Activated CD4-positive, CD25-positive, alpha-beta regulatory T cell treated with anti-CD3 and anti-CD28 coated beads, Interleukin-2, amount 50 U/mL, for 16 hours (primary cell): Measurements from ENCODE around the gene SMNDC1.
"Not testable (repeated sequence)": the region's sequence is repeated elsewhere in the genome, so short reads cannot be mapped to it uniquely, and the experiment has no call there.

Experiments used
- DNase-seq: peaks from one replicate; pipeline ENCODE4 v3.0.0-alpha.2; 2020; ENCODE audit warnings: low read depth, low spot score

Gene SMNDC1

DNA sequence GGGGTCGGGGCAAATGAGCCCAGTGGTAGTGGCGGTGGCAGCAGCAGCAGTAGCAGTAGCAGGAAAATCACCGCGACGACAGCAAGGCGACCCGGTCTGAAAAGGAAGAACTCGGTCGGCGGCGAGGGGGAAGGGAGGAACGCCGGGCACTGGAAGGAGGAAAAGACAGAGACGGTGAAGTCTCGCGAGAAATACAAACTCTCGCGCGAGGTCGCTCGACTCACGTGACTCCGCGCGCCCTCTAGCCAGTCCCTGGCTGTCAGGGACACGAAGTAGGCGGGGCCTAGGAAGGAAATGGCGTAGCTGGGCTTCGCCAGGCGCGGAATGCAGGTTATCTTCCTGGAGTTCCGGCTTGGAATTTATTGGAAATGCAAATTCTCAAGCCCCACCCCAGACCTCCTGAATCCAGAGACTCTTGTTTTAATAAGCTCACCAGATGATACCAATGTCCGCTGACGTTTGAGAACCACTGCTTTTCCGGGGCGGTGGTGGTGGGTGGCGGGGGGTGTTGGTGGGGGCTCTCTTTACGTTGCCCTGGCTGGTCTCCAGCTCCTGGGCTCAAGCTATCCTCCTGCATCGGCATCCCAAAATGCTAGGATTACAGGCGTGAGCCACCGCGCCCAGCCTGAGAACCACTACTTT is at the start of gene SMNDC1:
Gene SMNDC1, minus strand, starts transcription at position 141 of the 642 bp plus-strand sequence. CDS start 1,333 bp downstream, outside the sequence.
- peak; percentile 89 for DNase-seq

DNA sequence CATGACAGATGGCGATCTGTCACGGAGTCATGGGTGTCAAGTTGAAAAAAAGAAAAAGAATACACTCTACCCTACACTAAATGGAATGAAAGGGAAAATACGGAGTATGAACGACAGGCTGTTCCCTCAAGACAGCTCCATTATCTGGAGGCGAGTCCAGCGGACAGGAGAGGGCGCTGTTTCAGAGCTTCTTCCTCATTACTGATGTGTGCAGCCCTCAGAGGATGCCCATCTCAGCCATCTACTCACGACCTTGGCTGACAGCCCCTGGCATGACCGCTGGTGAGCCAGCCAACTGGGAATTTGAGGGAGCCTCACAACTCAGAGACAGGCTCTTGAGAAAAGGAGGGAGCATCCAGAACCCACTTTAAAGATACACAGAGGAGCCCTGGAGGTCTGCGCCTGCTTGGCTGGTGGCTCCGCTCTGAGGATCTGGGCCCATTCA is 49.6 kb upstream of the SMNDC1 start:
- DNase-seq: peak; percentile 68

DNA sequence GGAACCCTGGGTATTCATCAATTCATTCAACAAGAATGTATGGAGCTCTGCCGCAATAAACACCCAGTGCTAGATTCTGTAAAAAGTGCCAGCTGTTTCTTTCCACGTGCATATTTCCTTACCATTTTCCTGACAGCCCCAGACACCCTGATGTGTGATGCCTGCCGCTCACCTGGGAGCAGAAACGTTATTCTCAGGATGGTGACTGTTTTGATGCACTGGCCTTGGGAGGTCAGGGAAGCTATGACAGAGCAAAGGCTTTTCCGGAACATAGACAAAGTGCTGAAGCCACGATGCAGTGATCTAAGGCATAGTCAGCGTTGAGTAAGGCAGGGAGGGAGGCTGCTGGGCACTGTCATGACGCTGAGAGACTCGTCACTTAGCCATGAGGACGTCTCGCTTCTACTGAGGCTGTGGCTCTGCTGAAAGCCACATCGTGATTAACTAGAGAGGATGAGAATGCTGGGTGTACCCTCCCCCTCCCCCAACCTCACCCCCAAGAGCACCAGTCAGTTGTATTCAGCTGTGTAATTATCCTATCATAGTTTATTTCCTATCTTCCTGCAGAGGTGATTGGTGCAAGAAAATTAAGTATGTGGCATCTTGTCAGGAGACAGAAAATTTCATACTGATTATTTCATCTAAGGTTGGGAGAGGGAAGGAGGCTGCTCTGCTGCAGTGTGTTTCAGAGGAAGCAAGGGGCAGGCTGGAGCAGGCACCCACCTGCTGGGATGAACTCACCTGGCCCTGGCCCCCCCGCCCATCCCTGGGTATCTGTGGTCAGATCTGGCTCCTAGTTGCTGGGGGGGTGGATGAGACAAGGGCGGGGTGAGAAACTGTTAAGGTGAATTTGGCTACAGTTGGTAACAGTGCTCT is 48.8 kb upstream of the SMNDC1 start:
- DNase-seq: no peak

DNA sequence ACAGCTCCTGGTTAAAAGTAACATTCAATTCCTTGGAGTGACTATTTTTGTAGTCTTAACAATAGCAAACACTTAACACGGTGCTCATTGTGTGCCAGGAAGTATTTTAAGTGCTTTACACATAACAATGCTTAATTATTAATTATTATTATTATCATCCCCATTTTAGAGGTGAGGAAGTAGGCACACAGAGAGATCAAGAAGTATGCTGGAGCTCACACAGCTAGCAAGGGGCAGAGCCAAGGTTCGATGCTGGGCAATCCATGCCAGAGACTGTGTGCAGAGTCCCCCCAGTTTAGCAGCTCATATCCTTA is 48.2 kb upstream of the SMNDC1 start:
- DNase-seq: no peak

DNA sequence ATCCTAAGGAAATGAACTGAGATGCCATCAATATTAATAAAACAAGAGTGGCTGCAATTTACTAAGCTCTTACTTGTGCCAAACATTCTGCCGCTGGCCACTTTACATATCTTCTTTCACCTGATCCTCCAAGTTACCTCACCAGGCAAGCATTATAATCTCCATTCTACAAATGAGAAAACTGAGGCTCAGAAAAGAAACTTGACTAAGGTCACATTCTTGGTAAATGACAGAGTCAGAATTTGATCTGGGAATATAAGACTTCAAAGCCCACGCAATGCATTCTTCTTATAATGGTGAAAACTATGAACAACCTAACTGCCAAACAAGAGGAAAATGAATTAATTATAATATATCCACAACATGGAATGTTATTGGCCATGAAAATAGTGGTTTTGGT is 46.1 kb upstream of the SMNDC1 start:
- DNase-seq: no peak

DNA sequence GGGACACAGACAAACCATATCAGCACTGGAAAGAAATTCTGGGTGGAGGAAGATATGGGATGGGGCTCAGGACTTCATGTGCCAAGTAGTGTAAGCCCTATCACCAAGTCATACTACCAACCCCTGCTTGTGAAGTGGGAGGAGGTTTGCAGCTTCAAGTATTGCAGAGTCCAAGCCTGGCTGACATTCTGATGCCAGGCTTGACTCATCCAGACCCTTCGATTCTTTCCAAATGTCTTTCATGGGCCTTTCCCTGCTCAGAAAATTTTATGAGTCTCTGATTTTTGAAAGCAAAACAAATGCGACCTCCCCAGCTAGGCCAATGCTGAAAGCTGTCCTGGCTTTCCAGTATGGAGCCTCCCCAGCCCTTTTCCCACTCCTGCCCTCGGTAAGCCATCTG is 45.1 kb upstream of the SMNDC1 start:
- DNase-seq: no peak

DNA sequence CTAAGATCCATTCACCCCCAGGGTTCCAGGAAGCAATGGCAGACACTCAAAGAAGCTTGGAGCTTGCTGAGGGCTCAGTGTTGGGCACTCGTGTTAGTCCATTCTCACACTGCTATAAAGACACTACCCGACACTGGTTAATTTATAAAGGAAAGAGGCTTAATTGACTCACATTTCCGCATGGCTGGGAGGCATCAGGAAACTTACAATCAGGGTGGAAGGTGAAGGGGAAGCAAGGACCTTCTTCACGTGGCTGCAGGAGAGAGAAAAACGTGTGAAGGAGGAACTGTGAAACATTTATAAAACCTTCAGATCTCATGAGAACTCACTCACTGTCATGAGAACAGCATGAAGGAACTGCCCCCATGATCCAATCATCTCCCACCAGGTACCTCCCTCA is 44.7 kb upstream of the SMNDC1 start:
- DNase-seq: no peak

DNA sequence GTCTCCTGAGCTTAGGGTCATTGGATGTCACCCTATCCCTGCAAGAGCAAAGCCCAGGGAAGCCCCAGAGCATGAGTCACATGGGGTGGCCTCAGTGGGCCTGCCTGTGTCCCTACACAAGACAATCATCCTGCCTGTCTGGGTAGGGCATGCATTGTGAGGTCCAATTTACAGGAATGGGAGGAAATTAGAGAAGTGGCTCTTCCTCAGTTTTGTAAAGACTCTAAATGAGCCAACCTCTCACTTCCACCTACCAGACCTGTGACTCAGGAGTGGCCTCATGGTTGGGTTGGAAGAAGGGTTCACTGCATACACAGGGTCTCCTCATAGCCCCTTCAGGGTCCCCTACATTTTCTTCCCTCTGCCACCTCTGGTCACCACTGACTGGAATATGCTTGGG is 43.6 kb upstream of the SMNDC1 start:
- no peak for DNase-seq

DNA sequence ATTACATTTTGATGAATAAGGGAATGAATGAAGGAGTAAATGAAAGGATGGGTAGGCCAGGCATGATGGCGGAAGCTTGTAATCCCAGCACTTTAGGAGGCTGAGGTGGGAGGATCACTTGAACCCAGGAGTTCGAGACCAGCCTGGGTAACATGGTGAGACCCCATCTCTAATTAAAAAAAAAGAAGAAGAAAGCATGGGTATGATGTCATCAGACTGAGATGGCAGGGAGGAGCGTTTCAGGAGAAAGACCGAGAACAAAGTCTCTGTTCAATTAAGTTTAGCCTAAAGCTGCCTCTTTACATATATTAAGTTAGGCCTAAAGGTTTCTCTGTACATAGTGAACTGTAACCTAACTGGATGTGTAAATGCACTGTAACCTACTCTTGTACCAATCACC is 42.2 kb upstream of the SMNDC1 start:
- no peak for DNase-seq

DNA sequence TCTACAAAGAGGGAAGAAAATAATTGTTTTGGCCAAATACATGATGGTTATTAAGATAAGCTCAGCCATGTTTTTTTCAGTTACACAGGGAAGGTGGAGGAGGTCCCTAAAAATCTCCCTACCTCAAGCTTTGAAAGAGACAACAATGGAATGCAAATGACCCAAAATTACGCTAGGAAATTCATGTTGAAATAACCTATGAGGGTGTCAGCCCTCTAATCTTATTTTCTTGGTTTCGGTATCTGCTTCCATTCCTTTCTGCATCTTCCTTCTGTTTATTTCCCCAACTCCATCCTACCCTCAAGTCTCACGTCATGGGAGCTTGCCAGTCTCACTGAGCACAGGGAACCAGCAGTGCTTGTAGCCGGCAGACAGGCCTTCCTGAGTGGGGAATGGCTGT is 40.6 kb upstream of the SMNDC1 start:
- no peak for DNase-seq

DNA sequence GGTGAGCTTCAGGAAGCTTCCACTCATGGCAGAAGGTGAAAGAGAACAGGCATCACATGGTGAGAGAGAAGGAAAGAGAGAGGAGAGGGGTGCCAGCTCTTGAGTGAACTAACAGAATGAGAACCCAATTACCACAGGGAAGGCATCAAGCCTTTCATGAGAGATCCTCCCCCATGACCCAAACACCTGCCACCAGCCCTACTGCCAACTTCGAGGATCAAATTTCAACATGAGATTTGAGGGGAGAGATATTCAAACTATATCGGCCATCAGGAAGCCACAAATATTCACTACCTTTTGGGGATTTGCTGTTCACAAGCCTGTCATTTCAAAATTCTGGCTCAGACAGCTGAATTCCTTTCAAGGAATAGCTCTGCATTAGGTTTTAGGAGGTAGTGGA is 39.9 kb upstream of the SMNDC1 start:
- DNase-seq: no peak

DNA sequence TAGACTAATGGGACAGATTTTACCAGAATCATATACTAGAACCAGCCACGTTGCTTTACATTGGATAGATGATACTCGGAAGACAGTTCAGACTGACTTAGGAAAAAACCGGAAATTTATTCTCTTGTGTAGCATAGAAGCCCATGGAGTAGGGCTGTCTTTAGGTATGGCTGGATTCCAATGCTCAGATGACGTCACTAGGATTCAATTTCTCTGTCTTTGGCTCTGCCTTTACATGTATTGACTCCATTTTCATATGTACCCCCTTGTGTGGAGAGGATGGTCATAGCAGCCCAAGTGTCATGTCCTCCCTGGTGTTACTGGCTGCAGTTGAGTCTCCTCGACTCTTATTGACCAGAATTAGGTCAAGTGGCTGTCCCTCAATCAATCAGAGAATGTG is 39.2 kb upstream of the SMNDC1 start:
- no peak for DNase-seq

DNA sequence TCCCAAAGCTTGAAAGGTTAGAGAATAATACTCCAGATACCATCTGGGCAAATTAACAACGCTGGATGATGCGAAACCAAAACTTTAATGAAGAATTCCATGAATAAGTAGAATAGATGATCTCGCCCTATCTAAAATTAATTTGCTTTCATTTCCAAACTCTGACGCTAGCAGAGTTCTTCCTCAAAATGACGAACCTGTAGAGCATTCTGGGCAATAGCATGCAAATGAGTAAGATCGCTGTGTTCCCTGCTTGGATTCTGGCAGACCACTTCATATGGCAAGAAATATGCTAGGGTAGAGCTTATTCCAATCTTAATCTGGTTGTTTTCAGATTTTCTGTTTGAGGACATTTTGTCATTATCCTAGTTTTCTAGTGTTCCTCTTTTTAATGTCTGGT is 36.1 kb upstream of the SMNDC1 start:
- no peak for DNase-seq

DNA sequence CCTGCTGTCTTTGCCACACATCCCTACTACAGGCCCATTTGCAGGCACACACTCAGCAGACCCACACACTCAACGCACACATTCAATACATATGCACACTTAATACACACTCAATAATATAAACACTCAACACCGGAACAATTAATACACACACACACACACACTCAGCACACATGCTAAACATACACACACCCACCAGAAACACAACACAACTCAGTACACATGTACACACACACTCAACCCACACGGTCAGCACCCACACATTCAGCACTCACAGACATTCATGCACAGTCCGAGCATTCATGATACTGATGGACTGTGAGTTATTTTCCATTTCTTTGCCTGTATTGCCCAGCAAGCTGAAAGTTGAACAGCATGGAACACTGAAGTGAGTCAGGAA is 35.4 kb upstream of the SMNDC1 start:
- no peak for DNase-seq

DNA sequence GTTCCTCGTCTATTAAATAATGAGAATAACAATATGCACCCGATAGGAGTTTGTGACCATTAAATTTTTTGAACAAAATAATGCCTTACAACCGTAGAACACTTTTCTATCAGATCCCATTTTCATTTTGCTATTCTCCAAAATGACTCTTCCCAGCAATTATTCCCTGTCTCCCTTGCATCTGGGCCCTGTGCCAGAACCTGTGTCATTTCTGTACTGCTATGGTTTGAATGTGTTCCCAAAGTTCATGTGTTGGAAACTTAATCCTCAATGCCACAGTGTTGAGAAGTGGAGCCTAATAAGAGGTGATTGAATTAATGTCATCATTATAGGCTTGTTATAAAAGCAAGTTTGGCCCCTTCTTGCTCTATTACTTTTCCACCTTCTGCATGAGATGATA is 33.2 kb upstream of the SMNDC1 start:
- DNase-seq: no peak

DNA sequence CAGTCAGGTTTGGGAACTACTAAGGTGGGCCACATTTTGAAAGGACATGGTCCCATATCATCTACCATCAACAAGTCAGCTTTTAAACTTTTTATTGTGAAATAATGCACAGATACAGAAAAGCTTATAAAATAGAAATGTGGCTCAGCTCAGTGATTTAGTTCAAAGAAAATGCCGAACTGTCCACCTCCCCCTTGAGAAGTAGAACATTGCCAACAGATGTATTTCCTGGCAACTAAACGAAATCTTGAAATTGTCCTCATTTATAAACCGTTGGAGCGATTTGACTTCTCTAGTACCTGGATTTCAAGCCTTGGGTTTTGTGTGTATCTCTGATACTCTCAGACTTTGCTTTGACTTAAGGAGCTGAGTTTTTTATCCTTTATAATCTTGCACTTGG is 32.7 kb upstream of the SMNDC1 start:
- DNase-seq: no peak

DNA sequence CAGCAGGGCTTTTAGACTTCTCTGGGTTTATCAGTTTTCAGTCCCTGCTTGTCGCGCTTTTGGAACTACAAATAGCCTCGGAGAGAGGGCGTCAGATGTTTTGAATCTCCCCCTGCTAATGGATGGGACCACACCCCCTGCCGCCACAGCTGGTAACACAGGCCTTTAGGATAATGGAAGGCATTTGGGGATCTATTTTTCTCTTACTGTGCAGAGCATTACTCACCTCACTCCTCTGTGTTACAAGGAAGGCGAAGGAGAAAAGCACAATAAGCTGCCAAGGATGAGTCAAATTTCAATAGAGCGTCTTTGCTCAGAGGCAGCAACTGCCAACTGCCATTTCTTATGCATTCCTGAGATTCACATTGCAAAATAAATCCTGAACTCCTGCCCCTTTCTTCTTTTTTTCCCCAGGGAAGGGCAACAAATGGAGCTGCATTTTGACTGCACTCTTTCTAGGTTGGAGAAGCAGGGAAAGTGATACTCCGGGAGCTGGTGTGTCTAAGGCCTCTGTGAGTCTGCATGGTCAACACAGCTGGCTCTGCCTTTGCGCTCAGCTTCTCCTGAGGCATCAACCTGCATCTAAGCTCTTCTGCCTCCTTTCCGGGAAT is 31.5 kb upstream of the SMNDC1 start:
- no peak for DNase-seq

DNA sequence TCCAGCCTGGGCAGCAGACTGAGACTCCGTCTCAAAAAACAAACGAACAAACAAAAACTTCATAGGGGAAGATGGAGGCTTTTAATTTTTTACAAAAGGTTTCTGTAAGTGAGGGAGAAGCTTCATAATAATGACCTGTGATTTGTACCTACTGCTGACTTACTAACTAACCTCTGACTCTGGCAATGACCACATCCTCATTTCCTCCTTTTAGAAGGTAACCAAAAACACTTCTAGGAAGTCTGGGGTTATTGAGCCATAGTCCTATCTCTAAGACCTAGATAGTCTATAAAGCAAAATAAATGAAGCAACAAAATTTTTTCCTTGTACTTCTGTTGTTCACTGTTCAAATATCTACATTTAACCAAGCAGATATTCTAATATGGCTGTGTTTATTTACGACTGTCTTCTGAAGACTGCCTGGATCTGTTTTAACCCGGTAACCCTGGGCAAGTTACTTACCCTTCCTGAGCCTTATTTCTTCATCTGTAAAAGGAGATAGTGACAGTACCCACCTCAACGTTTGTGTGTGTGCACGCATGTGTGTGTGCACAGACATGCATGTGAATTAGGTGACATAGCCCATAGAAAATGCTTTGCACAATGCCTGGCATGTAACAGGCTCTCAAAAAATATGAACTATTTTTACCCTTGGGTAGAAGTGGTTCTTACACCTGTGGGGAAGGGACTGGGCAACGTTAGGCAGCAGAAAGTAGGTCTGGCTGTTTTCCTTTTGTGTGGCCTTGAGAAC is 30.8 kb upstream of the SMNDC1 start:
- DNase-seq: no peak

DNA sequence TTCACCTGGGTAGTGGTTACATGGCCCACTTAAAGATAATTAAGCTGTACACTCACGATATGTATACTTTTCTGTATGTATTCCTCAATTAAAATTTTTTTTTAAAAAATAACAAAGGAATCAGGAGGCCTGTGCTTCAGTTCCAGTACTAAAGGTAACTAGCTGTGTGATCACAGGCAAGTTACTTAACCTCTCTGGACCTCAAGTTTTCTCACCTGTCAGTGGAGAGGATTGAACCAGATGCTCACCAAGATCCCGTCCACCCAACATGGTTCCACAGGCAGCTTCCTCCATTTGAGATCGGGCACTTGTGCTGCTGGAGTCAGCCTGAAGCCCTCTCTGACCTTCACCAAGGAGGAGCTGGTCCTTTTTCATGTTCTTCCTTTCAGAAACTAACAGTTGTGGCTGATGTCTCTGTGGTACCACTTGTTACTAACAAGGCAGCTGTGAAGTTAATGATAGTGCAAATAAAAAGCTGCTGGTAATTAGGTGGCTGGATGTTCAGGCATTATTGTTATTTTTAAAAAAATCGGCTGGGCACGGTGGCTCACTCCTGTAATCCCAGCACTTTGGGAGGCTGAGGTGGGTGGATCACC is 29.4 kb upstream of the SMNDC1 start:
- DNase-seq: no peak

DNA sequence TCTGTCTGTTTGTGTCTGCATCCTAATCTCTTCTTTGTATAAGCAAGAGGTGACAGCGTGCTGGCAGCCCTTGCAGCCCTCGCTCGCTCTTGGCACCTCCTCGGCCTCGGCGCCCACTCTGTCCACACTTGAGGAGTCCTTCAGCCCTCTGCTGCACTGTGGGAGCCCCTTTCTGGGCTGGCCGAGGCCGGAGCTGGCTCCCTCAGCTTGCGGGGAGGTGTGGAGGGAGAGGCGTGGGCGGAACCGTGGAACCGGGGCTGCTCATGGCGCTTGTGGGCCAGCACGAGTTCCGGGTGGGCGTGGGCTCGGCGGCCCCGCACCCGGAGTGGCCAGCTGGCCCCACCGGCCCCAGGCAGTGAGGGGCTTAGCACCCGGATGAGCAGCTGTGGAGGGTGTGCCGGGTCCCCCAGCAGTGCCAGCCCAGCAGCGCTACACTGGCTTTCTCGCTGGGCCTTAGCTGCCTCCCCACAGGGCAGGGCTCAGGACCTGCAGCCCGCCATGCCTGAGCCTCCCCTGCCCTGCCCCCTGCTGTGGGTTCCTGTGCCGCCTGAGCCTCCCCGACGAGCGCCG is 26.6 kb upstream of the SMNDC1 start:
- not testable (repeated sequence) for DNase-seq

DNA sequence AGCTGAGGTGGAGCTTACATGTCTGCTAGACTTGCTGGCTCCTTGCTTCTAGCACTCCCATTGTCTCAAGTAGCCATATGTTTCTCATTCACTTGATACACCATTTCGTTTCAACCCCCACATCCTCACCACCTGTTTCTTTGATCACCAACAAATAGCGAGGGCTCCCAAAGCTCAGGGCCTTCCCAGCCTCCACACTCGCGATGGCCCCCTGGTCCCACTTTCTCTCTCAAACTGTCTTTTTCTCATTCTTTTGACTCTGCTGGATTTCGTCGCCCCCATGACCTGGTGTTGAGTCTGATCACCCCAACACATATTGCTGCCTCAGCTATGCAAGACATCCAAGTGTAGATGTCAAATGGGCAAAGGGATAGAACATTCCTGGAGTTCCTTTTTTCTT is 26.0 kb upstream of the SMNDC1 start:
- DNase-seq: no peak
